EH (cell line): ENCODE measurements around the gene IFT43.

Experiments
- DNase-seq: peaks from one replicate; pipeline ENCODE4 v3.0.0-alpha.2; 2015; ENCODE audit warnings: low read depth

IFT43 gene

GRCh38 chr14:75980856-75981255 is 4.7 kb upstream of the IFT43 start:
- no peak for DNase-seq

GRCh38 chr14:75981426-75982265 is 3.9 kb upstream of the IFT43 start, which contains the start of gene TGFB3:
Gene TGFB3 (minus strand): TSS chr14:75981995. CDS start chr14:75980893, 1,102 bp downstream.
- peak; percentile 92 for DNase-seq

- DNase-seq: peak; percentile 80
These were observed 3.1 kb upstream of the IFT43 start for GRCh38 chr14:75982266-75983018.

GRCh38 chr14:75983019-75983358 is 2.6 kb upstream of the IFT43 start:
- no peak for DNase-seq

GRCh38 chr14:75984674-75985073 is 889 bp upstream of the IFT43 start:
- no peak for DNase-seq

- peak; percentile 31 for DNase-seq
These were observed 839 bp downstream of the IFT43 start for GRCh38 chr14:75986439-75986765.

GRCh38 chr14:75987201-75987970 is 1.8 kb downstream of the IFT43 start:
- no peak for DNase-seq

- peak; percentile 23 for DNase-seq
These were observed 3.6 kb downstream of the IFT43 start for GRCh38 chr14:75989134-75989533.

GRCh38 chr14:75990297-75990696 is 4.7 kb downstream of the IFT43 start:
- no peak for DNase-seq

GRCh38 chr14:75991753-75992152 is 6.2 kb downstream of the IFT43 start:
- peak; percentile 79 for DNase-seq

- DNase-seq: peak; percentile 29
These were observed 8.0 kb downstream of the IFT43 start for GRCh38 chr14:75993567-75994041.

- DNase-seq: peak; percentile 94
These were observed 9.9 kb downstream of the IFT43 start for GRCh38 chr14:75995372-75996041.

GRCh38 chr14:75996488-75996887 is 10.9 kb downstream of the IFT43 start:
- no peak for DNase-seq

GRCh38 chr14:75999511-76000190 is 14.1 kb downstream of the IFT43 start:
- DNase-seq: no peak

GRCh38 chr14:76002383-76002782 is 16.8 kb downstream of the IFT43 start:
- DNase-seq: no peak

GRCh38 chr14:76006253-76006652 is 20.7 kb downstream of the IFT43 start:
- no peak for DNase-seq

- no peak for DNase-seq
These were observed 21.8 kb downstream of the IFT43 start for GRCh38 chr14:76007379-76007778.

GRCh38 chr14:76007852-76008251 is 22.3 kb downstream of the IFT43 start:
- DNase-seq: peak; percentile 46

- DNase-seq: peak; percentile 10
These were observed 24.1 kb downstream of the IFT43 start for GRCh38 chr14:76009627-76010026.

- no peak for DNase-seq
These were observed 26.4 kb downstream of the IFT43 start for GRCh38 chr14:76011930-76012329.

GRCh38 chr14:76012354-76012753 is 26.8 kb downstream of the IFT43 start:
- DNase-seq: peak; percentile 86
